ENCODE measurements around the gene MAGEF1. TPM values are rescaled to one million over a fixed set of nuclear protein-coding genes. Genes with fewer than 3 reads are reported as not detected.
A peak's percentile ranks its signal among the peaks of the same experiment; 100 is the strongest.

Gene MAGEF1
- total RNA-seq, 1 donor from 2014 or later: 47.5 TPM

DNA sequence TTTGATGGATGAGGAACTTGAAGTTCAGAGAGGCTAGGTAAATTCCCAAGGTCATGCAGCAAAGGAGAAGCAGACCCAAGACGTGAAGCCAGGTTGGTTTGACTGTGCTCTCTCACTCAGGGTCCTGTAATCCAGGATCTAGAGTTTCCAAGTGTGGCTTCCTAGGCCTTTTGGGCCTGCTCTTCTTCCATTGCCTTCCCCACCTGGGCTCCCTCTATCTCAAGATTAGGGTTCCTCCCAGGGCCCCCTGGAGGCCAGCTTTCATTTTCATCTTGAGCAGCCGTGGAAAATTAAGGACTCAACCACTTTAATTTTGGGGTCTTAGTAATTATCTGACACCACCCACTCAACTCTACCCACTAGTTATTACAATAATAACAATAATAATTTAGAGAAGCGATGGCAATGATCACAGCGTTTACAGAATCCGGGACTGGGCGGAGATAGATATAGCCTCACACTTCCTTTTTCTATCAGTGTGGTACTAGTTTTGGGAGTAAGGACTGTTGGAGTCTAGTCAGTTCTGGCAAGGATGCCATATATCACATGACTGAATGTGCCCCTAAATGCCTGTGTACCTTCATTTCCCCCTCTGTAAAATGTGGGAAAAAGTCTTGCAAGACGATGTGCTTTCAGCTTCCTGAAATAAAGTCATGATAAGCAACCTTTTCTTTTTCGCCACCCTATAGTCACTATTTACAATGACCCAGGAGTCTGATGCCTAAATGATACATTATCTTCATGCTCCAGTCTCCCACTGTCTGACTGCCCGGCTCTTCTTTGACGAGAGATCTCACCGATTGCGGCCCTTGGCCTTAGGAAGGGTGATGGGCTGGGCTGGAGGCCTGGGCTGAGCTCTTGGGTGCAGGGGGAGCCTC lies 30.2 kb upstream of the MAGEF1 start:
- Mint-ChIP-seq H3K4me3 (ENCODE audit: unreplicated experiment) (no peak overlapping the region), H3K36me3 (ENCODE audit: unreplicated experiment) (no peaks in the 10 kb centered on the region), H3K27me3 (ENCODE audit: unreplicated experiment) (peaks cover 4% of the 10 kb centered on the region), H3K27ac (ENCODE audit: unreplicated experiment) (no peak overlapping the region), H3K9me3 (ENCODE audit: unreplicated experiment) (no peaks in the 10 kb centered on the region), H3K4me1 (ENCODE audit: unreplicated experiment) (peaks cover 22% of the 10 kb centered on the region)
- TF ChIP-seq, protein P1, sequence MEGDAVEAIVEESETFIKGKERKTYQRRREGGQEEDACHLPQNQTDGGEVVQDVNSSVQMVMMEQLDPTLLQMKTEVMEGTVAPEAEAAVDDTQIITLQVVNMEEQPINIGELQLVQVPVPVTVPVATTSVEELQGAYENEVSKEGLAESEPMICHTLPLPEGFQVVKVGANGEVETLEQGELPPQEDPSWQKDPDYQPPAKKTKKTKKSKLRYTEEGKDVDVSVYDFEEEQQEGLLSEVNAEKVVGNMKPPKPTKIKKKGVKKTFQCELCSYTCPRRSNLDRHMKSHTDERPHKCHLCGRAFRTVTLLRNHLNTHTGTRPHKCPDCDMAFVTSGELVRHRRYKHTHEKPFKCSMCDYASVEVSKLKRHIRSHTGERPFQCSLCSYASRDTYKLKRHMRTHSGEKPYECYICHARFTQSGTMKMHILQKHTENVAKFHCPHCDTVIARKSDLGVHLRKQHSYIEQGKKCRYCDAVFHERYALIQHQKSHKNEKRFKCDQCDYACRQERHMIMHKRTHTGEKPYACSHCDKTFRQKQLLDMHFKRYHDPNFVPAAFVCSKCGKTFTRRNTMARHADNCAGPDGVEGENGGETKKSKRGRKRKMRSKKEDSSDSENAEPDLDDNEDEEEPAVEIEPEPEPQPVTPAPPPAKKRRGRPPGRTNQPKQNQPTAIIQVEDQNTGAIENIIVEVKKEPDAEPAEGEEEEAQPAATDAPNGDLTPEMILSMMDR (IDR thresholded peaks at IDR 0.05): no peak
- DNase-seq (ENCODE audit: extremely low spot score, unreplicated experiment): no peak

DNA sequence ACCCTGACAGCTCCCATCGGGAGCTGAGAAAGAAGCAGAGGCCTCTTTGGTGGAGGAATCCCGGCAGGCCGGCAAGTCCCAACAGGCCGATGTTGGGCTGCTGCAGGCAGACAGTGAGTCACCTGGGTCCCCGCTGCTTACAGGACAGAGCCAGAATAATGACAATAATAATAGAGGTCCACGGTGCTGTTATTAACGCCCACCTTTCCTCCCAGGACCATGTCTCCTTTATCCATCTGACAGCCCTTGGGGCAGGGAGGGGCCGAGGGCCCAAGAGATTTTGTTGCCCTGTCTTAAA lies 29.3 kb upstream of the MAGEF1 start:
- H3K36me3 Mint-ChIP-seq (ENCODE audit: unreplicated experiment): no peaks in the 10 kb centered on the region
- no peak overlapping the region for H3K4me3 Mint-ChIP-seq (ENCODE audit: unreplicated experiment)
- H3K9me3 Mint-ChIP-seq (ENCODE audit: unreplicated experiment): no peaks in the 10 kb centered on the region
- peaks cover 4% of the 10 kb centered on the region for H3K27me3 Mint-ChIP-seq (ENCODE audit: unreplicated experiment)
- peaks cover 24% of the 10 kb centered on the region for H3K4me1 Mint-ChIP-seq (ENCODE audit: unreplicated experiment)
- DNase-seq (ENCODE audit: extremely low spot score, unreplicated experiment): no peak
- peak overlapping the region; percentile 18 for H3K27ac Mint-ChIP-seq (ENCODE audit: unreplicated experiment)
- TF ChIP-seq, protein P1 (IDR thresholded peaks at IDR 0.05): no peak

DNA sequence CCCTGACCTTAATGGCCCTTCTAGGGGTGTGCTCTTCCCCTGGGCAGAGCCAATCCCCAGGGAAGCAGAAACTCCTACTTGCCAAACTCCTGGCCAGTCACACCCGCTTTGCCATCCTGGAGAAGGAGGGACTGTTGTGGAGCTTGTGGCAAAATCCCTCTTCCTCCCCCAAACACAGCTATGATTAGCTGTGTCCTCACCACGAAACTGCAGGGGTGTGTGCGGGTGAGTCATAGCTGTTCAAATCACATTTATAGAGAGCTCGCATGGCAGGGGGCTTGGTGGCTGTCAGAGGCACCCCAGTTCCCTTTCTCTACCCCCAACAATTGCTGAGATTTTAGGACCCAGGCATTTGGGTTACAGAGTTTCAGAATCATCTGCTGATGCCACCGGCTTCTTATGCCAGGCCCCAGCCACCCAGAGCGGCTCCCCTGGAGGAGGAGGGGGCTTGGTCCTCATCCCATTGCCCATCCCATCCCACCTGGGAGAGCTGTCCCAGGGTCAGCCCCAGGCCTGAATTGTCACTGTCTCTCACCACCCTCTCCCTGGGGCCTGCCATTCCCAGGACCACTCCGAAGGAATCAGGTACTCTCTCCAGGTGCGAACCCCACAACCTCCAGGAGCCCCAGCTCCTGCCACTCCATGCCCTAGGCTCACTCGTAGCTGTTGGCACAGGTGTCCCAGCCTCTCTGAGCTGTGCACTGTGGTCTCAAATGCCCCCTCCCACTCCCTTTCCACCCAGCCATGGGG lies 28.8 kb upstream of the MAGEF1 start:
- Mint-ChIP-seq H3K4me3 (ENCODE audit: unreplicated experiment) (no peak overlapping the region), H3K4me1 (ENCODE audit: unreplicated experiment) (peaks cover 24% of the 10 kb centered on the region), H3K27ac (ENCODE audit: unreplicated experiment) (peak overlapping the region; percentile 18), H3K27me3 (ENCODE audit: unreplicated experiment) (peaks cover 4% of the 10 kb centered on the region), H3K36me3 (ENCODE audit: unreplicated experiment) (no peaks in the 10 kb centered on the region), H3K9me3 (ENCODE audit: unreplicated experiment) (no peaks in the 10 kb centered on the region)
- TF ChIP-seq, protein P1 (IDR thresholded peaks at IDR 0.05): no peak
- DNase-seq (ENCODE audit: extremely low spot score, unreplicated experiment): no peak

DNA sequence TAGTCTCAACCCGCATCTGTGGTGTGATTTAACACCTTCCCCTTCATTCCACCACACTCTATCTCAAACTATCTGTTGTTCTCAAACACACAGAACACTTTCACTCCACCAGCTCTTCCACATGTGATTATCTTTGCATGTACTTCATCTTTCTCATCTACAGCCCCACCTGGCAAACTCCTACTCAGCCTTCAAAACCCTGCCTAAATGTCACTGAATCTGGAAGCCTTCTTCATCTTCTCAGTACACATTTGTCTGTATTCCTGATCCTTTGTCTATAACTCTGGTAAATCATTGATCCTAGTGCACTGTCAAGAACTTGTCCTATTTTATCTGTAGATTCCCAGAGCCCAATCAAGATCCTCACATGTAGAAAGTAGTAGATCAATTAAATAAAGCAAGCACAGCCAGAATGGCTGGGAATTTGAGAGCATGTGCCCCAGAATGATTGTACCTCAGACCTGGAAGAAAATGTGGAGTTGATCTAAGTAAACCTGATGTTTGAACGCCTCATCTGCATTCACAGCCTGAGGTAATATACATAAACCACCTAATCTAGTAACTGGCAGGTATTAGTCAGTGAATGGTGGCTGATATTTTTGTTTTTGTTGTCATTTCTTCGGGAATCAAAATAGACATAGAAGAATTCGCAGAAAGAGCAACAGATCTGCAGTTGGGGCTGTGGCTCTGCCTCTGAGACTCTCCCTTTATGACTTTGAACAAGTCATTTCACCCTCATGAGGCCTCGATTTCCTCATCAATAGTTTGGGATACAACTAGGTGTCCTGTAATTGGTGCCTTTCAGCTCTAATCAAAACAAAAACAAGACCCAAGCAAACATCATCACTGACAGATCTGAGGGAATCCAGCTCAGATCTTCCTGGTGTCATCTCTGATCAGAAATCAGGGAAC lies 28.0 kb upstream of the MAGEF1 start:
- Mint-ChIP-seq H3K4me3 (ENCODE audit: unreplicated experiment) (no peak overlapping the region), H3K36me3 (ENCODE audit: unreplicated experiment) (no peaks in the 10 kb centered on the region), H3K9me3 (ENCODE audit: unreplicated experiment) (no peaks in the 10 kb centered on the region), H3K4me1 (ENCODE audit: unreplicated experiment) (peaks cover 24% of the 10 kb centered on the region), H3K27me3 (ENCODE audit: unreplicated experiment) (peaks cover 2% of the 10 kb centered on the region), H3K27ac (ENCODE audit: unreplicated experiment) (no peak overlapping the region)
- TF ChIP-seq, protein P1 (IDR thresholded peaks at IDR 0.05): no peak
- no peak for DNase-seq (ENCODE audit: extremely low spot score, unreplicated experiment)

All from osteocyte (in vitro differentiated cells).